B cell (primary cell): Measurements from ENCODE around the gene UGT1A6. TPM values are rescaled to one million over a fixed set of nuclear protein-coding genes. Genes with fewer than 3 reads are reported as not detected.

Experiments
- ATAC-seq: fragments of 200-7000 bp; cut with Tn5 transposase; one replicate; pipeline ENCODE4 v1.10.0; 2021; ENCODE audit warnings: low read depth, mild to moderate bottlenecking, moderate number of reproducible peaks, moderate library complexity
- CTCF ChIA-PET: fragments of 350-600 bp; sonication (Branson Sonifier 250); formaldehyde crosslinking; loops from one replicate; lab custom pipeline; 2021; ENCODE audit warnings: antibody characterized with exemption, inconsistent platforms; lab: Charles Lee
- POLR2A ChIA-PET: fragments of 350-600 bp; sonication (Branson Sonifier 250); formaldehyde crosslinking; loops from one replicate; lab custom pipeline; 2021; ENCODE audit warnings: antibody characterized with exemption; lab: Charles Lee
- DNase-seq: peaks from one replicate; pipeline ENCODE4 v3.0.0; 2013
- H2AFZ ChIP-seq: 2 replicates; pipeline ENCODE4 v1.6.1; 2012; ENCODE audit warnings: mild to moderate bottlenecking, low read depth, low read length; ENCODE audit not compliant: insufficient read depth, poor library complexity, severe bottlenecking
- H3K27ac ChIP-seq, 2 donors: 1 replicate in 1 of 2; 2 replicates in 1 of 2; pipeline ENCODE4 v1.5.1; 2012 to 2013; ENCODE audit warnings: low read length in 2 of 2, mild to moderate bottlenecking in 2 of 2, moderate library complexity in 1 of 2
- H3K27me3 ChIP-seq, 4 experiments: fragments of 200-600 bp in 1 of 4; sonication (generic) in 1 of 4; replicated peaks in 1 of 4; 1 replicate in 2 of 4; 2 replicates in 2 of 4; pipeline versions ENCODE4 v1.6.1 to v1.7.0; 2013 to 2016; ENCODE audit warnings: low read length in 3 of 4, mild to moderate bottlenecking in 2 of 4, mixed read lengths in 1 of 4, moderate library complexity in 1 of 4; ENCODE audit not compliant: insufficient read depth in 4 of 4, control insufficient read depth in 3 of 4; ENCODE audit errors: control extremely low read depth in 1 of 4
- H3K36me3 ChIP-seq, 2 experiments: replicated peaks in 1 of 2; 1 replicate in 1 of 2; 2 replicates in 1 of 2; pipeline versions ENCODE4 v1.6.1 to v1.7.1; 2013; ENCODE audit warnings: low read length in 1 of 2; ENCODE audit not compliant: insufficient read depth in 2 of 2, control insufficient read depth in 1 of 2; ENCODE audit errors: control extremely low read depth in 1 of 2, extremely low read depth in 1 of 2
- H3K4me1 ChIP-seq, 2 donors: fragments of 200-600 bp in 1 of 2; sonication (generic) in 1 of 2; 1 replicate in 1 of 2; 2 replicates in 1 of 2; pipeline versions ENCODE4 v1.5.1 to v1.6.1; 2013 to 2017; ENCODE audit warnings: low read length in 2 of 2; ENCODE audit not compliant: control insufficient read depth in 2 of 2, insufficient read depth in 2 of 2
- H3K4me2 ChIP-seq: replicated peaks from 2 replicates; pipeline ENCODE3; 2012; ENCODE audit warnings: mild to moderate bottlenecking, low read depth, low read length; ENCODE audit not compliant: poor library complexity, severe bottlenecking
- H3K4me3 ChIP-seq, 5 experiments: fragments of 200-600 bp in 1 of 5; sonication (generic) in 1 of 5; 1 replicate in 3 of 5; 2 replicates in 2 of 5; pipeline versions ENCODE4 v1.5.1 to v1.7.0; 2011 to 2016; ENCODE audit warnings: low read length in 4 of 5, mild to moderate bottlenecking in 4 of 5, low read depth in 2 of 5, control low read depth in 1 of 5, moderate library complexity in 1 of 5; ENCODE audit not compliant: insufficient read depth in 1 of 5; ENCODE audit errors: control extremely low read depth in 1 of 5, extremely low read depth in 1 of 5
- H3K79me2 ChIP-seq: fragments of 200-600 bp; sonication (generic); one replicate; pipeline ENCODE4 v1.6.0; 2016; ENCODE audit warnings: low read length; ENCODE audit not compliant: control insufficient read depth, insufficient read depth
- H3K9ac ChIP-seq: fragments of 200-600 bp; sonication (generic); 2 replicates; pipeline ENCODE4 v1.6.1; 2017; ENCODE audit warnings: mild to moderate bottlenecking, low read length, moderate library complexity
- H3K9me3 ChIP-seq, 3 donors: one replicate each; pipeline versions ENCODE4 v1.6.1 to v1.7.1; 2013; ENCODE audit warnings: low read length in 2 of 3; ENCODE audit not compliant: control insufficient read depth in 2 of 3, insufficient read depth in 1 of 3; ENCODE audit errors: control extremely low read depth in 1 of 3
- H4K20me1 ChIP-seq: 2 replicates; pipeline ENCODE4 v1.6.0; 2012; ENCODE audit warnings: mild to moderate bottlenecking, low read length; ENCODE audit not compliant: insufficient read depth, control insufficient read depth, poor library complexity, severe bottlenecking
- H3K27ac Mint-ChIP-seq: one replicate; pipeline ENCODE4 v1.8.0; 2021; ENCODE audit warnings: mixed read lengths
- H3K27me3 Mint-ChIP-seq: one replicate; pipeline ENCODE4 v1.8.0; 2021; ENCODE audit warnings: mixed read lengths
- H3K4me1 Mint-ChIP-seq: one replicate; pipeline ENCODE4 v1.8.0; 2021; ENCODE audit warnings: mixed read lengths
- H3K4me3 Mint-ChIP-seq: one replicate; pipeline ENCODE4 v1.8.0; 2021; ENCODE audit warnings: mixed read lengths
- H3K9me3 Mint-ChIP-seq: one replicate; pipeline ENCODE4 v1.8.0; 2022; ENCODE audit warnings: mixed read lengths; ENCODE audit not compliant: insufficient read depth
- EZH2 ChIP-seq: IDR thresholded peaks from 2 replicates; pipeline ENCODE4 v1.6.1; 2012; ENCODE audit warnings: borderline replicate concordance, low read depth, mild to moderate bottlenecking, moderate library complexity, low read length; ENCODE audit not compliant: insufficient read depth, poor library complexity, severe bottlenecking
- WGBS: methylation state at CpG from one replicate; pipeline ENCODE4 v1.1.5; 2013; ENCODE audit warnings: missing lambda C conversion rate; ENCODE audit not compliant: insufficient coverage; 5-methylcytosine and 5-hydroxymethylcytosine counted together
- intact Hi-C: fragments of 100-400 bp; cut with micrococcal nuclease; formaldehyde crosslinking; loops from one replicate; pipeline ENCODE4 v1.10.0; 2022
- polyA plus RNA-seq: library from polyadenylated mRNA; depleted of rRNA; stranded (reverse); fragments of >200 nt; gene quantifications from 2 replicates; pipeline ENCODE4 v1.2.3, GENCODE V29; 2012
- total RNA-seq, 2 donors: library from RNA; stranded (reverse); fragments of 120-200 nt in 1 of 2; gene quantifications; 1 replicate in 1 of 2; 2 replicates in 1 of 2; pipeline versions ENCODE4 v1.2.3 to v1.2.4, GENCODE V29; 2013 to 2022
- TF ChIP-seq, protein P1 (sequence below): fragments of 200-600 bp; IDR thresholded peaks from one replicate; pipeline ENCODE4 v1.8.0; 2022; ENCODE audit warnings: antibody characterized with exemption, mild to moderate bottlenecking

Gene UGT1A6
- total and polyA plus RNA-seq, 2 donors (not counting 1 experiment from before 2014, with no cell fraction given), result not detected

DNA sequence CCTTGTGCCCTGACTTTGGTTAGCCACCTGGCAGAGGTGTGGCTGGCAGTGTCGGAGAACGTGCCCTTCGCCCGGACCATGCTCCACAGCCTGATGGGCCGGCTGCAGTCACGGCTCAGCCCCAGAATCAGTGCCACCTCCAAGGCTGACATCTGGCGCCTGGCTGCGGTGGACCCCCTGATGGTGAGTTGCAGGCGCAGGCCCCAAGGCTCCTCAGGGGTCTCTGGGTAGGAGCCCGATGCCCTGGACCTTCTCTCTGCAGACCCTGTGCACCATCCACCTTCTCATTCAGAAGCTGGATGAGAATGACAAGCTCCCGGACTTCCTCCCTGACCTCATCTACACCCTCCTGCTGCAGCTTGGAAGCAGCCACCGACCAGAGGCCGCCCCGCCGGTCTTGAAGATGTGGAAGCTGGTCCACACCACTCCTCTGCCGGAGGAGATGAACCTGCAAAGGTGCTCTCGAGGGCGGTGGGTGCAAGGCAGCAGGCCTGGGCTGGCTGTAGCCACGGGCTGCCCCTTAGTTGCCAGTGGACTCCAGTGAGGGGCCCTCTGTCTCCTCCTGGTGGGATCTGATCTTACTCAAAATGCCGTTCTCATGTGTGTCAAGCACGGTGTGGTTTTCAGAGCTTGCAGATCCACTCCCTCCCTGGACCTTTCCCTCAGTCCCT lies 129.5 kb downstream of the UGT1A6 start:
- Histone ChIP-seq H3K4me2 (no peak overlapping the region), H3K79me2 (no peaks in the 10 kb centered on the region), H3K27me3 (no peaks in the 10 kb centered on the region), H2AFZ (no peak overlapping the region), H3K4me3 (no peak overlapping the region), H3K9me3 (no peaks in the 10 kb centered on the region), H3K9ac (no peak overlapping the region), H3K36me3 (no peaks in the 10 kb centered on the region), H3K27ac (no peak overlapping the region), H3K4me1 (no peaks in the 10 kb centered on the region), H4K20me1 (no peaks in the 10 kb centered on the region)
- H3K27me3 Mint-ChIP-seq, result peaks cover 9% of the 10 kb centered on the region
- DNase-seq, result no peak
- ATAC-seq, result no peak
- H3K4me1 Mint-ChIP-seq, result no peaks in the 10 kb centered on the region
- no peak overlapping the region for H3K27ac Mint-ChIP-seq
- TF ChIP-seq EZH2, result no peak
- TF ChIP-seq, protein P1, sequence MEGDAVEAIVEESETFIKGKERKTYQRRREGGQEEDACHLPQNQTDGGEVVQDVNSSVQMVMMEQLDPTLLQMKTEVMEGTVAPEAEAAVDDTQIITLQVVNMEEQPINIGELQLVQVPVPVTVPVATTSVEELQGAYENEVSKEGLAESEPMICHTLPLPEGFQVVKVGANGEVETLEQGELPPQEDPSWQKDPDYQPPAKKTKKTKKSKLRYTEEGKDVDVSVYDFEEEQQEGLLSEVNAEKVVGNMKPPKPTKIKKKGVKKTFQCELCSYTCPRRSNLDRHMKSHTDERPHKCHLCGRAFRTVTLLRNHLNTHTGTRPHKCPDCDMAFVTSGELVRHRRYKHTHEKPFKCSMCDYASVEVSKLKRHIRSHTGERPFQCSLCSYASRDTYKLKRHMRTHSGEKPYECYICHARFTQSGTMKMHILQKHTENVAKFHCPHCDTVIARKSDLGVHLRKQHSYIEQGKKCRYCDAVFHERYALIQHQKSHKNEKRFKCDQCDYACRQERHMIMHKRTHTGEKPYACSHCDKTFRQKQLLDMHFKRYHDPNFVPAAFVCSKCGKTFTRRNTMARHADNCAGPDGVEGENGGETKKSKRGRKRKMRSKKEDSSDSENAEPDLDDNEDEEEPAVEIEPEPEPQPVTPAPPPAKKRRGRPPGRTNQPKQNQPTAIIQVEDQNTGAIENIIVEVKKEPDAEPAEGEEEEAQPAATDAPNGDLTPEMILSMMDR, result no peak
- ChIA-PET POLR2A (no interaction called here), CTCF (no interaction called here)
- intact Hi-C loops, result no loop called here
- 92% methylated on average over 21 of the region's 21 CpGs for WGBS
- H3K4me3 Mint-ChIP-seq, result no peak overlapping the region
- H3K9me3 Mint-ChIP-seq, result peaks cover 1% of the 10 kb centered on the region

Other genes with a start within 250 kb of the UGT1A6 start
- gene USP40, start 126.1 kb upstream of the UGT1A6 start, total RNA-seq, result 37.0 and 42.6 TPM in 2 replicates
- gene USP40, start 126.1 kb upstream of the UGT1A6 start, polyA plus RNA-seq, result 19.8 and 21.0 TPM in 2 replicates
- gene UGT1A8, start 75.3 kb upstream of the UGT1A6 start, total RNA-seq, result not detected in 2 replicates
- gene UGT1A8, start 75.3 kb upstream of the UGT1A6 start, polyA plus RNA-seq, result not detected in 2 replicates
- gene UGT1A10, start 56.4 kb upstream of the UGT1A6 start, total RNA-seq, result not detected in 2 replicates
- not detected in 2 replicates for gene UGT1A10, start 56.4 kb upstream of the UGT1A6 start, polyA plus RNA-seq
- not detected in 2 replicates for gene UGT1A9, start 21.0 kb upstream of the UGT1A6 start, total RNA-seq
- gene UGT1A9, start 21.0 kb upstream of the UGT1A6 start, polyA plus RNA-seq, result not detected in 2 replicates
- gene UGT1A7, start 11.0 kb upstream of the UGT1A6 start, total RNA-seq, result not detected in 2 replicates
- gene UGT1A7, start 11.0 kb upstream of the UGT1A6 start, polyA plus RNA-seq, result not detected in 2 replicates
- not detected in 2 replicates for gene UGT1A5, start 20.0 kb downstream of the UGT1A6 start, total RNA-seq
- gene UGT1A5, start 20.0 kb downstream of the UGT1A6 start, polyA plus RNA-seq, result not detected in 2 replicates
- gene UGT1A4, start 25.8 kb downstream of the UGT1A6 start, total RNA-seq, result not detected in 2 replicates
- not detected in 2 replicates for gene UGT1A4, start 25.8 kb downstream of the UGT1A6 start, polyA plus RNA-seq
- not detected in 2 replicates for gene UGT1A3, start 36.2 kb downstream of the UGT1A6 start, total RNA-seq
- gene UGT1A3, start 36.2 kb downstream of the UGT1A6 start, polyA plus RNA-seq, result not detected in 2 replicates
- gene UGT1A1, start 67.4 kb downstream of the UGT1A6 start, total RNA-seq, result not detected in 2 replicates
- not detected in 2 replicates for gene UGT1A1, start 67.4 kb downstream of the UGT1A6 start, polyA plus RNA-seq
- gene MROH2A, start 85.4 kb downstream of the UGT1A6 start, total RNA-seq, result not detected in 2 replicates
- not detected in 2 replicates for gene MROH2A, start 85.4 kb downstream of the UGT1A6 start, polyA plus RNA-seq
- gene HJURP, start 161.6 kb downstream of the UGT1A6 start, total RNA-seq, result 0.42 and 0.73 TPM in 2 replicates
- 0.65 and 0.73 TPM in 2 replicates for gene HJURP, start 161.6 kb downstream of the UGT1A6 start, polyA plus RNA-seq
- gene TRPM8, start 224.5 kb downstream of the UGT1A6 start, total RNA-seq, result not detected in 2 replicates
- gene TRPM8, start 224.5 kb downstream of the UGT1A6 start, polyA plus RNA-seq, result not detected in 2 replicates